22Rv1 (cell line): Measurements from ENCODE around the gene MSL2.

Experiments used
- H3K27ac ChIP-seq: fragments of 450-650 bp; 2 replicates; pipeline ENCODE4 v1.5.1; 2017
- ZFX ChIP-seq: fragments of 450-650 bp; IDR thresholded peaks from 2 replicates; pipeline ENCODE4 v1.6.1; 2017; ENCODE audit warnings: antibody characterized with exemption, borderline replicate concordance
- TF ChIP-seq, protein P1 (sequence below): fragments of 450-650 bp; IDR thresholded peaks from 2 replicates; pipeline ENCODE4 v1.5.1; 2017; ENCODE audit warnings: mild to moderate bottlenecking

The MSL2 gene, protein sequence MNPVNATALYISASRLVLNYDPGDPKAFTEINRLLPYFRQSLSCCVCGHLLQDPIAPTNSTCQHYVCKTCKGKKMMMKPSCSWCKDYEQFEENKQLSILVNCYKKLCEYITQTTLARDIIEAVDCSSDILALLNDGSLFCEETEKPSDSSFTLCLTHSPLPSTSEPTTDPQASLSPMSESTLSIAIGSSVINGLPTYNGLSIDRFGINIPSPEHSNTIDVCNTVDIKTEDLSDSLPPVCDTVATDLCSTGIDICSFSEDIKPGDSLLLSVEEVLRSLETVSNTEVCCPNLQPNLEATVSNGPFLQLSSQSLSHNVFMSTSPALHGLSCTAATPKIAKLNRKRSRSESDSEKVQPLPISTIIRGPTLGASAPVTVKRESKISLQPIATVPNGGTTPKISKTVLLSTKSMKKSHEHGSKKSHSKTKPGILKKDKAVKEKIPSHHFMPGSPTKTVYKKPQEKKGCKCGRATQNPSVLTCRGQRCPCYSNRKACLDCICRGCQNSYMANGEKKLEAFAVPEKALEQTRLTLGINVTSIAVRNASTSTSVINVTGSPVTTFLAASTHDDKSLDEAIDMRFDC

DNA sequence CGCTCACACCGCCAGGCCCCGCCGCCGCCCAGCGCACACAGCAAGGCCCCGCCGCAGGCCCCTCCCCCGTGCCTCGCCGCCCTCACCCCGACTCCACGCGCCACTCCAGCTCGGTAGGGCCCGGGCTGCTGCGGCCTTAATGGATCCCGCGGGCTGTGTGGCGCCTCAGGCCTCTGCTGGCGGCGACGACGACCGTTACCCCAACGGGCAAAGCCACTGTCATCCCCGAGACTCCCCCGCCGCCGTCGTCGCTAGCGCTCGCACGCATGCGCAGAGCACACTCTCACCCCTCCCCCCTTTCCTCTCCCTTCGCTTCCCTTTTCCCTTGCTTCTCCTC, at the start of gene MSL2:
TSS of gene MSL2 (minus strand) at position 272 of the 337 bp plus-strand sequence. CDS start 1,222 bp downstream, outside the sequence.
- peak within 1 kb of the TSS; percentile 99 for H3K27ac ChIP-seq
- no peak for TF ChIP-seq ZFX
- TF ChIP-seq, protein P1, sequence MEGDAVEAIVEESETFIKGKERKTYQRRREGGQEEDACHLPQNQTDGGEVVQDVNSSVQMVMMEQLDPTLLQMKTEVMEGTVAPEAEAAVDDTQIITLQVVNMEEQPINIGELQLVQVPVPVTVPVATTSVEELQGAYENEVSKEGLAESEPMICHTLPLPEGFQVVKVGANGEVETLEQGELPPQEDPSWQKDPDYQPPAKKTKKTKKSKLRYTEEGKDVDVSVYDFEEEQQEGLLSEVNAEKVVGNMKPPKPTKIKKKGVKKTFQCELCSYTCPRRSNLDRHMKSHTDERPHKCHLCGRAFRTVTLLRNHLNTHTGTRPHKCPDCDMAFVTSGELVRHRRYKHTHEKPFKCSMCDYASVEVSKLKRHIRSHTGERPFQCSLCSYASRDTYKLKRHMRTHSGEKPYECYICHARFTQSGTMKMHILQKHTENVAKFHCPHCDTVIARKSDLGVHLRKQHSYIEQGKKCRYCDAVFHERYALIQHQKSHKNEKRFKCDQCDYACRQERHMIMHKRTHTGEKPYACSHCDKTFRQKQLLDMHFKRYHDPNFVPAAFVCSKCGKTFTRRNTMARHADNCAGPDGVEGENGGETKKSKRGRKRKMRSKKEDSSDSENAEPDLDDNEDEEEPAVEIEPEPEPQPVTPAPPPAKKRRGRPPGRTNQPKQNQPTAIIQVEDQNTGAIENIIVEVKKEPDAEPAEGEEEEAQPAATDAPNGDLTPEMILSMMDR: no peak

DNA sequence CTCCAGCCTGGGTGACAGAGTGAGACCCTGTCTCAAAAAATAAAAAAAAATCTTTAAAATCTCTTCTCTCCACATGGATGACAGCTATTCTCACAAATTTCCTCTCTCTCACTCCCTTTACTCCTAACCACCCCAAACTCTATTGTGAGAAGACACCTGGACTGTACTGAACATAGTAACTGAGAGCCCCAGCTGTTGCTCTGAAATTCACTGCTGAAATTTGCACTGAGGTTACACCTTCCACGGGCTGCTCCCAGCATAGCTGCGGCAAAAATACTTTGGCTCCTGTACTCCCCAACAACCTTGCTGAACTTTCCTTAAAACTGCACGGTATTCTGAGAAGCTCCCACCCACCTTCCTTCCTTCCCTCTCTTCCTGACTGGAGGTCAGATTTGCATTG, 49.6 kb upstream of the MSL2 start:
- TF ChIP-seq, protein P1: no peak
- TF ChIP-seq ZFX: no peak
- no peak overlapping the region for H3K27ac ChIP-seq

DNA sequence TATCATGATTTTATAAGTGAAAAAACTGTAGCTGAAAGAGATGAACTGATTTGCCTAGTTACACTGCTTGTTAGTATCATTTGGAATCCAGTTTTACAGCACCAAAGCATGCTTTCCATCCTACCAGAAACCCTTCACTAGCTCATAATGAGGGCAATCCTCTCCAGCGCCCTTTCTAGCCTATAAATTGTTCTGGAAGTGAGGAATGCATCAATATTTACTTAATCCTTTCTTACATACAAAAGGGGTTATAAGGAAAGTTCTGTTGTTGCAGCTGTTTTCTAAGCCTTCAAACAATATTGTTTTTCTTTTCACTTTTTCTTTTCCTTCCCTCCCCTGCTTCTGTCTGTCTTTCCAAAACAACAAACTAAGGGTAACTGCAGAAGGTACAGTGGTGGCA, 43.0 kb upstream of the MSL2 start:
- no peak overlapping the region for H3K27ac ChIP-seq

DNA sequence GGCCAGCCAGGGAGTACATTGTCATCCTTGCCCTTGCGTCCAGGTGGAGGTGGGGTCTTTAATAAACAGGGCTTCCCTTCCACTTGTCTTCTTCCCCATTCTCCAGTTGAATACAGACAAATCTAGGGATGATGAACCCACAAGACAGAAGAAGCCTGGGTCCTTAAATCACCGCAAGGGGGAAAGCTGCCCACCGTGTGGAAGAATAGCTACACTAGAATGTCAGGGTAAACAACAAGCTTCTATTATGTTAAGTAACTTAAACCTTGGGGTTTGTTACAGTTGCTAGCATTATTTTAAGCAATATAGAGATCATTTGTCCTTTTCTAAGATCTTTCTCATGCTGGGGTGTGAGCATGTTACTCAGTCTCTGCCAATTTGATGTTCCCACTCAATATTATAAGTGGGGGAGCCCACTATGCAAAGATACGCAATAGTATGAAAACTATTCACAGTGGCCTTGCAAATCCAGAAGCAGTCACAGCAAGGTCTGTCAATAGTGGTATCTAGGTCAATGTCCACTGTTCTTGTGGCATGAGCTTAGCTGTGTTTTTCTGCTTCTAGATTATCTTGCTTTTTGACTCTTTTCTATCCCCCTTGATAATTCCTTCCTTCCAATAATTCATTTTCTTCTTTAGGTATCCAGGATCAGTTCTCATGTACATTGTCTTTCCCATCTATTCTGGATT, 42.0 kb upstream of the MSL2 start:
- no peak overlapping the region for H3K27ac ChIP-seq
- no peak for TF ChIP-seq ZFX
- TF ChIP-seq, protein P1: no peak

More for the DNA sequence above, 43.0 kb upstream of the MSL2 start:
- TF ChIP-seq ZFX: no peak
- TF ChIP-seq, protein P1: no peak

DNA sequence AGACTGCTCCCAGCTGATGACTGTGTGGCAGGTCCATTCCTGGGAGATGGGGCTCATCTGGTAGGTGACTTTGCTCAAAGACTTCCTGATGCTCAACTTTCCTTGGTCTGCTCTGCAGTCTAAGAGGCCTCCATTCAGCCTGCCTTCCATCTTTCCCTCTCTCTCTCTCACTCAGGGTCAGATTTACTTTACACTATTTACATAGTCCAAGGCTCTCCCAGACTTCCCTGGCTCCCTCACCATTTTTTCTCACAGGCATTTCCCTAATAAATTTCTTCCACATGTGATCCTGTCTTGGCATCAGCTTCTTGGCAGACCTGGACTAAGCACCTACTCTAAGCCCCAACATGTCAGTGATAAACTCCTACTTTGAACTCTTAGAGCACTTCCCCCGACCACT, 41.0 kb upstream of the MSL2 start:
- TF ChIP-seq ZFX: no peak
- TF ChIP-seq, protein P1: no peak

DNA sequence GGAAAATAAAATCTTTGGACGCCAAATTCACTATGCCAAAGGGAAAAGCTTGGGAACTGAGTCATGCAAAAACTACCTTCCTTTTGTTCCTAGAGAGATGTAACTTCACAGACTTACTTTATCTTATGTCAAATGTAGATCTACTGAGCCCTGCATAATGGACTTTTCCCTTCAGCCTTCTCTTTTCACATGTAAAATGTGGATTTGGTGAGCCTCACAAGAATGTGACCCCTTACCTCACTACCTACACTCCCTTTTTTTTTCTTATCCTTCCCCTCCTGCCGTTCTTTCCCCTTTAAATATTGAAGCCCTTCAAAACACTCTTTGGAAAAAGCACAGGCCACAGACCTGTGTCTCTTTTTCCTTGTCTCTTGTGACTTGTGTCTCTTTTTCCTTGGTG, 40.0 kb upstream of the MSL2 start:
- no peak for TF ChIP-seq ZFX
- TF ChIP-seq, protein P1: no peak
- H3K27ac ChIP-seq: no peak overlapping the region

More for the DNA sequence above, 41.0 kb upstream of the MSL2 start:
- H3K27ac ChIP-seq: no peak overlapping the region

DNA sequence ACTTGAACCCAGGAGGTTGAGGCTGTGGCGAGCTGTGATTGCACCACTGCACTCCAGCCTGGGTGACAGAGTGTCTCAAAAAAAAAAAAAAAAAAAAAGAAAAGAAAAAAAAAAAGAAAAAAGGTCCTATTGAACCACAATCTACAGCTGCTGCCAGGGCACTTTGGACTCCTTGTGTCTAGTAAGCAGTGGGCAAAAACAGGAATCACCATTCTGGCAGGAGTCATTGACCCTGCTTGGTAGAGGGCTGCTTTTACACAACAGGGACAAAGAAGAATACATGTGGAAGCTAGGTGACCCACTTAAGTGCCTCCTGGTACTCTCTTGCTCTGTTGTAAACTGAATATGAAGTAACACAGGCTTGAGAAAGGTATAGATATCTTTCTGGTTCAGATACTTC, 39.4 kb upstream of the MSL2 start:
- TF ChIP-seq, protein P1: no peak
- no peak for TF ChIP-seq ZFX
- no peak overlapping the region for H3K27ac ChIP-seq
